GM21526 (cell line): ENCODE data around the gene TRIM37.

Source experiments
- ATAC-seq: cut with Tn5 transposase; IDR thresholded peaks from one replicate; pipeline ENCODE4 v1.9.1; 2021; ENCODE audit warnings: moderate library complexity; ENCODE audit not compliant: unreplicated experiment, low FRiP score

Gene TRIM37

GRCh38 chr17:58998871-58999270 lies 107.8 kb downstream of the TRIM37 start:
- no peak for ATAC-seq

GRCh38 chr17:58997756-58998553 lies 108.7 kb downstream of the TRIM37 start:
- ATAC-seq: no peak

GRCh38 chr17:58996968-58997367 lies 109.7 kb downstream of the TRIM37 start:
- no peak for ATAC-seq

- ATAC-seq: no peak
These were observed 111.3 kb downstream of the TRIM37 start for GRCh38 chr17:58995247-58995940.

GRCh38 chr17:58993311-58993710 lies 113.4 kb downstream of the TRIM37 start:
- no peak for ATAC-seq

- ATAC-seq: no peak
These were observed 114.9 kb downstream of the TRIM37 start for GRCh38 chr17:58991718-58992331.

GRCh38 chr17:58989629-58990028 lies 117.1 kb downstream of the TRIM37 start:
- ATAC-seq: no peak

- no peak for ATAC-seq
These were observed 120.7 kb downstream of the TRIM37 start for GRCh38 chr17:58985971-58986370.

GRCh38 chr17:58985367-58985766 lies 121.3 kb downstream of the TRIM37 start:
- ATAC-seq: no peak

GRCh38 chr17:58982626-58983025 lies 124.1 kb downstream of the TRIM37 start:
- ATAC-seq: no peak

GRCh38 chr17:58980706-58981481 lies 125.8 kb downstream of the TRIM37 start:
- ATAC-seq: no peak

- no peak for ATAC-seq
These were observed 130.1 kb downstream of the TRIM37 start for GRCh38 chr17:58976541-58976940.

- no peak for ATAC-seq
These were observed 132.3 kb downstream of the TRIM37 start for GRCh38 chr17:58974354-58974753.

GRCh38 chr17:58970609-58971450 lies 135.8 kb downstream of the TRIM37 start:
- no peak for ATAC-seq

- no peak for ATAC-seq
These were observed 137.1 kb downstream of the TRIM37 start for GRCh38 chr17:58969612-58970011.

GRCh38 chr17:58969156-58969555 lies 137.5 kb downstream of the TRIM37 start:
- ATAC-seq: no peak

GRCh38 chr17:58968426-58969061 lies 138.1 kb downstream of the TRIM37 start:
- no peak for ATAC-seq

- ATAC-seq: no peak
These were observed 140.5 kb downstream of the TRIM37 start for GRCh38 chr17:58966208-58966607.

- ATAC-seq: no peak
These were observed 141.5 kb downstream of the TRIM37 start for GRCh38 chr17:58965221-58965620.
